H9 (cell line): ENCODE data around the gene SEMA5A. TPM values are rescaled to one million over a fixed set of nuclear protein-coding genes. Genes with fewer than 3 reads are reported as not detected.

Experiments
- DNase-seq: peaks from one replicate; pipeline ENCODE4 v3.0.0-alpha.2; 2017
- H2AFZ ChIP-seq: one replicate; pipeline ENCODE4 v1.6.1; 2013; ENCODE audit warnings: mild to moderate bottlenecking, low read length, control low read depth, moderate library complexity
- H2AK5ac ChIP-seq: 2 replicates; pipeline ENCODE4 v1.6.1; 2013; ENCODE audit warnings: low read length, control low read depth, mixed read lengths; ENCODE audit not compliant: insufficient read length
- H2BK120ac ChIP-seq: one replicate; pipeline ENCODE4 v1.6.1; 2013; ENCODE audit warnings: low read depth, mild to moderate bottlenecking, low read length, control low read depth, inconsistent platforms; ENCODE audit not compliant: poor library complexity, severe bottlenecking
- H2BK12ac ChIP-seq: 2 replicates; pipeline ENCODE4 v1.6.1; 2013; ENCODE audit warnings: low read length, control low read depth, mixed read lengths, low read depth; ENCODE audit not compliant: insufficient read length
- H2BK15ac ChIP-seq: 2 replicates; pipeline ENCODE4 v1.6.1; 2013; ENCODE audit warnings: low read depth, low read length, control low read depth
- H2BK20ac ChIP-seq: one replicate; pipeline ENCODE4 v1.6.1; 2013; ENCODE audit warnings: low read depth, mild to moderate bottlenecking, low read length, control low read depth, inconsistent platforms; ENCODE audit not compliant: poor library complexity, severe bottlenecking
- H2BK5ac ChIP-seq: 2 replicates; pipeline ENCODE4 v1.6.1; 2013; ENCODE audit warnings: low read length, control low read depth, mixed read lengths; ENCODE audit not compliant: insufficient read length
- H3K14ac ChIP-seq: 2 replicates; pipeline ENCODE4 v1.6.1; 2013; ENCODE audit warnings: low read length, control low read depth; ENCODE audit not compliant: insufficient read depth
- H3K18ac ChIP-seq: 2 replicates; pipeline ENCODE4 v1.6.1; 2013; ENCODE audit warnings: low read depth, mild to moderate bottlenecking, mixed read lengths, low read length, control low read depth; ENCODE audit not compliant: insufficient read length
- H3K23ac ChIP-seq: 2 replicates; pipeline ENCODE4 v1.6.1; 2013; ENCODE audit warnings: low read length, control low read depth, mixed read lengths, low read depth; ENCODE audit not compliant: insufficient read length
- H3K23me2 ChIP-seq: 2 replicates; pipeline ENCODE4 v1.6.1; 2013; ENCODE audit warnings: low read depth, mild to moderate bottlenecking, mixed read lengths, low read length, control low read depth; ENCODE audit not compliant: insufficient read length, poor library complexity, severe bottlenecking
- H3K27ac ChIP-seq: 2 replicates; pipeline ENCODE4 v1.5.1; 2013; ENCODE audit warnings: low read length, control low read depth, mixed read lengths, low read depth; ENCODE audit not compliant: insufficient read length
- H3K27me3 ChIP-seq: 2 replicates; pipeline ENCODE4 v1.6.1; 2013; ENCODE audit warnings: low read length, control low read depth, inconsistent platforms; ENCODE audit not compliant: insufficient read depth
- H3K4ac ChIP-seq: 2 replicates; pipeline ENCODE4 v1.6.1; 2013; ENCODE audit warnings: low read depth, mild to moderate bottlenecking, control low read depth, inconsistent platforms, low read length, moderate library complexity
- H3K4me1 ChIP-seq: 2 replicates; pipeline ENCODE4 v1.6.1; 2013; ENCODE audit warnings: low read length, control low read depth, inconsistent platforms; ENCODE audit not compliant: insufficient read depth
- H3K4me2 ChIP-seq: 2 replicates; pipeline ENCODE4 v1.6.1; 2013; ENCODE audit warnings: low read length, control low read depth, mixed read lengths; ENCODE audit not compliant: insufficient read length, insufficient read depth
- H3K56ac ChIP-seq: 2 replicates; pipeline ENCODE4 v1.6.1; 2013; ENCODE audit warnings: low read depth, mild to moderate bottlenecking, mixed read lengths, low read length, control low read depth; ENCODE audit not compliant: insufficient read length
- H3K79me1 ChIP-seq: 2 replicates; pipeline ENCODE4 v1.6.1; 2013; ENCODE audit warnings: low read depth, mild to moderate bottlenecking, moderate library complexity, low read length, control low read depth, inconsistent platforms; ENCODE audit not compliant: insufficient read depth, poor library complexity, severe bottlenecking
- H3K79me2 ChIP-seq: 2 replicates; pipeline ENCODE4 v1.6.1; 2013; ENCODE audit warnings: low read length, control low read depth, inconsistent platforms; ENCODE audit not compliant: insufficient read depth
- H3K9ac ChIP-seq: 2 replicates; pipeline ENCODE4 v1.6.1; 2013; ENCODE audit warnings: low read length, control low read depth, mixed read lengths; ENCODE audit not compliant: insufficient read length; ENCODE audit errors: extremely low read depth
- H3K9me3 ChIP-seq: one replicate; pipeline ENCODE4 v1.6.1; 2013; ENCODE audit warnings: low read depth, low read length, inconsistent platforms; ENCODE audit not compliant: control insufficient read depth
- H3T11ph ChIP-seq: one replicate; pipeline ENCODE4 v1.6.1; 2013; ENCODE audit warnings: mild to moderate bottlenecking, low read length, control low read depth, inconsistent platforms
- H4K20me1 ChIP-seq: one replicate; pipeline ENCODE4 v1.6.1; 2013; ENCODE audit not compliant: control insufficient read depth, insufficient read length, insufficient read depth
- H4K5ac ChIP-seq: 2 replicates; pipeline ENCODE4 v1.6.1; 2013; ENCODE audit warnings: low read depth, mild to moderate bottlenecking, mixed read lengths, low read length, control low read depth; ENCODE audit not compliant: insufficient read length
- H4K8ac ChIP-seq: replicated peaks from 2 replicates; pipeline ENCODE4 v1.6.1; 2013; ENCODE audit warnings: low read length, control low read depth, mixed read lengths, low read depth; ENCODE audit not compliant: insufficient read length
- H4K91ac ChIP-seq: 2 replicates; pipeline ENCODE4 v1.6.1; 2013; ENCODE audit warnings: low read depth, mild to moderate bottlenecking, moderate library complexity, mixed read lengths, low read length, control low read depth; ENCODE audit not compliant: insufficient read length
- H3K27ac Mint-ChIP-seq, 3 experiments: 2 replicates in 2 of 3; 3 replicates in 1 of 3; pipeline ENCODE4 v1.8.0; 2020 to 2021; ENCODE audit warnings: mixed read lengths in 3 of 3, mild to moderate bottlenecking in 1 of 3, moderate library complexity in 1 of 3
- H3K27me3 Mint-ChIP-seq: 2 replicates; pipeline ENCODE4 v1.8.0; 2021; ENCODE audit warnings: low read depth, mild to moderate bottlenecking, moderate library complexity, mixed read lengths
- H3K36me3 Mint-ChIP-seq, 3 experiments: 2 replicates in 2 of 3; 3 replicates in 1 of 3; pipeline ENCODE4 v1.8.0; 2020 to 2021; ENCODE audit warnings: low read depth in 3 of 3, mixed read lengths in 3 of 3; ENCODE audit not compliant: insufficient read depth in 1 of 3
- H3K4me1 Mint-ChIP-seq, 2 experiments: 2 replicates each; pipeline ENCODE4 v1.8.0; 2020; ENCODE audit warnings: mixed read lengths in 2 of 2
- H3K4me3 Mint-ChIP-seq, 2 experiments: 2 replicates in 1 of 2; 3 replicates in 1 of 2; pipeline ENCODE4 v1.8.0; 2020 to 2021; ENCODE audit warnings: mild to moderate bottlenecking in 2 of 2, mixed read lengths in 2 of 2, moderate library complexity in 1 of 2
- H3K9me3 Mint-ChIP-seq, 2 experiments: 2 replicates in 1 of 2; 3 replicates in 1 of 2; pipeline ENCODE4 v1.8.0; 2020; ENCODE audit warnings: mild to moderate bottlenecking in 2 of 2, mixed read lengths in 2 of 2, moderate library complexity in 1 of 2
- WGBS: extraction: QIAGEN DNeasy Blood & Tissue Kit; methylation state at CpG from one replicate; pipeline ENCODE4 v1.1.7; 2013; ENCODE audit warnings: missing lambda C conversion rate, low lambda C conversion rate, mixed read lengths; ENCODE audit not compliant: insufficient read length; ENCODE audit errors: extremely low coverage; 5-methylcytosine and 5-hydroxymethylcytosine counted together
- total RNA-seq: library from RNA; stranded (reverse); gene quantifications from 2 replicates; pipeline ENCODE4 v1.2.1, GENCODE V29; 2021
- TF ChIP-seq, protein P1 (sequence below): fragments of 200-600 bp; sonication (generic); conservative IDR thresholded peaks from 3 replicates; pipeline ENCODE4 v1.8.0; 2021; ENCODE audit warnings: antibody characterized with exemption, mild to moderate bottlenecking

SEMA5A gene
- total RNA-seq, 1 experiment from 2014 or later = 4.3 TPM

DNA sequence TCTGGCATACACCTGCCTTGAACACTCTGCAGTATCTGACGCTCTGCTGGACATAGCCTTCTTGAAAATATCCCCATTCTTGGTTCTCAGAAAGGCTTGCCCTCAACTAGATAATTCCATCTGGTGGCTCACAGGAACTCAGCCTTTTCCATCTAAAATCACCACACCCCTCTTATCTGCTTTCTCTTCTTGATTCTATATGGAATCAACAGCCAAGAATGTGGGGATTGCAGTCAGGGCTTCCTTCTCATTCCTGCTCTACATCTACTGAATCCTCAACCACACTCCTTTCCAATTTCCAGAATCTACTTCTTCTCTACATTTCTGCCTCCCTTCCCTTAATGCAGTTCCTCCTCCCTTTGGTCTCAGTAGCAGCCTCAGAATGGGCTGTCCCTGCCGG is 170.1 kb downstream of the SEMA5A start:
- no peak overlapping the region for H2BK20ac ChIP-seq
- H2BK12ac ChIP-seq = no peak overlapping the region
- no peak overlapping the region for H3K4me2 ChIP-seq
- no CpG with 5 or more reads among the region's 2 CpGs for WGBS
- no peak overlapping the region for H3T11ph ChIP-seq
- H3K23ac ChIP-seq = no peak overlapping the region
- no peaks in the 10 kb centered on the region for H4K20me1 ChIP-seq
- no peak overlapping the region for H4K8ac ChIP-seq
- no peak overlapping the region for H3K4me3 Mint-ChIP-seq
- DNase-seq = no peak
- no peak overlapping the region for H3K27ac ChIP-seq
- no peaks in the 10 kb centered on the region for H3K79me1 ChIP-seq
- no peak overlapping the region for H2BK5ac ChIP-seq
- H3K56ac ChIP-seq = no peak overlapping the region
- H2BK120ac ChIP-seq = no peak overlapping the region
- no peaks in the 10 kb centered on the region for H3K23me2 ChIP-seq
- no peak overlapping the region for H3K9ac ChIP-seq
- no peak overlapping the region for H3K14ac ChIP-seq
- H3K18ac ChIP-seq = no peak overlapping the region
- no peaks in the 10 kb centered on the region for H3K27me3 ChIP-seq
- no peaks in the 10 kb centered on the region for H3K27me3 Mint-ChIP-seq
- H3K9me3 ChIP-seq = no peaks in the 10 kb centered on the region
- H4K5ac ChIP-seq = no peak overlapping the region
- H2BK15ac ChIP-seq = no peak overlapping the region
- no peak overlapping the region for H4K91ac ChIP-seq
- no peak overlapping the region for H3K4ac ChIP-seq
- H2AK5ac ChIP-seq = no peak overlapping the region
- H2AFZ ChIP-seq = no peak overlapping the region
- H3K4me1 Mint-ChIP-seq = no peaks in the 10 kb centered on the region
- H3K79me2 ChIP-seq = no peaks in the 10 kb centered on the region
- TF ChIP-seq, protein P1, sequence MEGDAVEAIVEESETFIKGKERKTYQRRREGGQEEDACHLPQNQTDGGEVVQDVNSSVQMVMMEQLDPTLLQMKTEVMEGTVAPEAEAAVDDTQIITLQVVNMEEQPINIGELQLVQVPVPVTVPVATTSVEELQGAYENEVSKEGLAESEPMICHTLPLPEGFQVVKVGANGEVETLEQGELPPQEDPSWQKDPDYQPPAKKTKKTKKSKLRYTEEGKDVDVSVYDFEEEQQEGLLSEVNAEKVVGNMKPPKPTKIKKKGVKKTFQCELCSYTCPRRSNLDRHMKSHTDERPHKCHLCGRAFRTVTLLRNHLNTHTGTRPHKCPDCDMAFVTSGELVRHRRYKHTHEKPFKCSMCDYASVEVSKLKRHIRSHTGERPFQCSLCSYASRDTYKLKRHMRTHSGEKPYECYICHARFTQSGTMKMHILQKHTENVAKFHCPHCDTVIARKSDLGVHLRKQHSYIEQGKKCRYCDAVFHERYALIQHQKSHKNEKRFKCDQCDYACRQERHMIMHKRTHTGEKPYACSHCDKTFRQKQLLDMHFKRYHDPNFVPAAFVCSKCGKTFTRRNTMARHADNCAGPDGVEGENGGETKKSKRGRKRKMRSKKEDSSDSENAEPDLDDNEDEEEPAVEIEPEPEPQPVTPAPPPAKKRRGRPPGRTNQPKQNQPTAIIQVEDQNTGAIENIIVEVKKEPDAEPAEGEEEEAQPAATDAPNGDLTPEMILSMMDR = no peak
- H3K36me3 Mint-ChIP-seq = 0 out of 7 replicates have a peak, but pooled peaks cover 0 to 2% (median 0%) of the 10 kb centered on the region in 3 experiments
- H3K9me3 Mint-ChIP-seq = no peaks in the 10 kb centered on the region
- no peak overlapping the region for H3K27ac Mint-ChIP-seq
- H3K4me1 ChIP-seq = no peaks in the 10 kb centered on the region; the same call in 1 of the 2 replicates
